HepG2 (cell line): ENCODE data around the gene HIBADH.
"Not testable (repeated sequence)": the region's sequence is repeated elsewhere in the genome, so short reads cannot be mapped to it uniquely, and the experiment has no call there.

ENCODE experiments used
- CREBL2 ChIP-seq: sonication (generic); formaldehyde crosslinking; IDR thresholded peaks from 2 replicates; pipeline ENCODE4 v1.8.1; 2023; ENCODE audit warnings: missing genetic modification reagents, mild to moderate bottlenecking, borderline replicate concordance
- KLF16 ChIP-seq, 2 experiments: sonication (generic) in 1 of 2; formaldehyde crosslinking in 1 of 2; IDR thresholded peaks; 2 replicates each; pipeline versions ENCODE4 v1.6.1 to v1.8.0; 2016 to 2023; ENCODE audit warnings: missing genetic modification reagents in 2 of 2, missing compliant biosample characterization in 1 of 2
- POLR2A ChIP-seq, 2 experiments: IDR thresholded peaks; 2 replicates each; pipeline ENCODE4 v1.6.1; 2011; ENCODE audit warnings: low read depth in 2 of 2, low read length in 2 of 2, mild to moderate bottlenecking in 1 of 2, moderate library complexity in 1 of 2; ENCODE audit not compliant: insufficient read depth in 1 of 2
- RAD21 ChIP-seq: fragments of 450-650 bp; formaldehyde crosslinking; IDR thresholded peaks from 2 replicates; pipeline ENCODE4 v1.5.0; 2020; ENCODE audit warnings: mild to moderate bottlenecking
- RAD51 ChIP-seq: fragments of 450-650 bp; IDR thresholded peaks from 2 replicates; pipeline ENCODE4 v1.6.1; 2016; ENCODE audit warnings: borderline replicate concordance
- RNF2 ChIP-seq: fragments of 450-650 bp; conservative IDR thresholded peaks from 2 replicates; pipeline ENCODE4 v1.6.1; 2016; ENCODE audit warnings: low read depth
- SRSF1 ChIP-seq: fragments of 200-400 bp; formaldehyde crosslinking; optimal IDR thresholded peaks from 2 replicates; pipeline ENCODE3; 2017; ENCODE audit warnings: mild to moderate bottlenecking, low read depth, low read length, moderate library complexity
- SYNCRIP ChIP-seq: fragments of 200-400 bp; formaldehyde crosslinking; IDR thresholded peaks from 2 replicates; pipeline ENCODE4 v1.6.1; 2018; ENCODE audit warnings: mild to moderate bottlenecking, low read depth, low read length; ENCODE audit not compliant: insufficient read depth
- UBTF ChIP-seq: sonication (generic); formaldehyde crosslinking; IDR thresholded peaks from 2 replicates; pipeline ENCODE4 v1.4.0; 2020; ENCODE audit warnings: mild to moderate bottlenecking, missing genetic modification reagents
- ZNF12 ChIP-seq: sonication (generic); formaldehyde crosslinking; IDR thresholded peaks from 2 replicates; pipeline ENCODE4 v1.5.0; 2020; ENCODE audit warnings: missing genetic modification reagents
- ZNF7 ChIP-seq: IDR thresholded peaks from 2 replicates; pipeline ENCODE4 v1.6.1; 2016; ENCODE audit warnings: missing biosample characterization, missing genetic modification reagents

GRCh38 chr7:27639048-27639447, 23.6 kb downstream of the HIBADH start:
- not testable (repeated sequence) for TF ChIP-seq SRSF1; SYNCRIP; RAD21 (CRISPR knock-in tag); POLR2A (IDR thresholded peaks at IDR 0.05; ENCODE audit: insufficient read depth in 1 of 2, low read depth in 2 of 2, low read length in 2 of 2); RNF2; ZNF7; UBTF (CRISPR knock-in tag); RAD51; KLF16 (CRISPR knock-in tag; IDR thresholded peaks at IDR 0.05); CREBL2; ZNF12 (CRISPR knock-in tag)
